ENCODE data around the gene CPNE6. TPM values are rescaled to one million over a fixed set of nuclear protein-coding genes. Genes with fewer than 3 reads are reported as not detected.

CPNE6 gene
- total and polyA plus RNA-seq, 2 of the 13 experiments (the other 11 are each of a cell fraction or from before 2014, with no cell fraction given), result not detected

GRCh38 chr14:24114532-24115421 lies 43.4 kb downstream of the CPNE6 start, which contains the start of the genes DCAF11 and NRL (continued):
- TF ChIP-seq MXD3 (CRISPR knock-in tag; IDR thresholded peaks at IDR 0.05) (peak; percentile 99), SMAD3 (CRISPR knock-in tag; IDR thresholded peaks at IDR 0.05) (peak; percentile 79; the same call in 1 of the 2 replicates), ZC3H13 (CRISPR knock-in tag; IDR thresholded peaks at IDR 0.05) (no peak), RELA (CRISPR knock-in tag; IDR thresholded peaks at IDR 0.05) (peak; percentile 96), ZNF180 (CRISPR knock-in tag; IDR thresholded peaks at IDR 0.05; ENCODE audit: borderline replicate concordance, low read depth) (peak; percentile 74; the same call in 1 of the 2 replicates), ZNF275 (CRISPR knock-in tag; IDR thresholded peaks at IDR 0.05; ENCODE audit: borderline replicate concordance) (peak; percentile 95), KLF12 (CRISPR knock-in tag; IDR thresholded peaks at IDR 0.05; ENCODE audit: borderline replicate concordance) (peak; percentile 93), JARID2 (CRISPR knock-in tag; IDR thresholded peaks at IDR 0.05; ENCODE audit: insufficient replicate concordance) (peak; percentile 94), ZNF260 (CRISPR knock-in tag; IDR thresholded peaks at IDR 0.05; ENCODE audit: borderline replicate concordance, low read depth) (no peak), EED (CRISPR knock-in tag; IDR thresholded peaks at IDR 0.05) (peak; percentile 97; the same call in 1 of the 2 replicates), ZNF513 (CRISPR knock-in tag; conservative IDR thresholded peaks at IDR 0.05) (0 out of 2 replicates have a peak, but pooled peaks have one; percentile 61), ZNF296 (CRISPR knock-in tag; conservative IDR thresholded peaks at IDR 0.05) (no peak), ZNF652 (CRISPR knock-in tag; IDR thresholded peaks at IDR 0.05; ENCODE audit: borderline replicate concordance, low read depth) (peak; percentile 37; the same call in 1 of the 2 replicates), ZC3H4 (CRISPR knock-in tag; IDR thresholded peaks at IDR 0.05; ENCODE audit: borderline replicate concordance) (peak; percentile 98), TFE3 (CRISPR knock-in tag; IDR thresholded peaks at IDR 0.05) (peak; percentile 99), ZNF605 (CRISPR knock-in tag; IDR thresholded peaks at IDR 0.05) (peak; percentile 99), ZNF282 (IDR thresholded peaks at IDR 0.05; ENCODE audit: partially characterized antibody) (no peak), KAT8 (CRISPR knock-in tag; IDR thresholded peaks at IDR 0.05) (peak; percentile 82), ZNF792 (CRISPR knock-in tag; IDR thresholded peaks at IDR 0.05) (peak; percentile 88), CHD2 (IDR thresholded peaks at IDR 0.05; ENCODE audit: low read depth, low read length) (peak; percentile 99), E2F1 (CRISPR knock-in tag; IDR thresholded peaks at IDR 0.05) (peak; percentile 86), CBX1 (IDR thresholded peaks at IDR 0.05; ENCODE audit: low read depth) (peak; percentile 95), DNMT3B (CRISPR knock-in tag; conservative IDR thresholded peaks at IDR 0.05) (peak; percentile 59; the same call in 1 of the 2 replicates), ZNF660 (CRISPR knock-in tag; IDR thresholded peaks at IDR 0.05; ENCODE audit: borderline replicate concordance, low read depth) (no peak)

Measured in HepG2 (cell line).